Activated CD8-positive, alpha-beta memory T cell treated with anti-CD3 and anti-CD28 coated beads for 24 hours (primary cell): ENCODE data around the gene BCAS3.
"Not testable (repeated sequence)": the region's sequence is repeated elsewhere in the genome, so short reads cannot be mapped to it uniquely, and the experiment has no call there.

Experiments used
- DNase-seq: peaks from one replicate; pipeline ENCODE4 v3.0.0-alpha.2; 2020

The BCAS3 gene

GRCh38 chr17:61136296-61136695 lies 458.6 kb downstream of the BCAS3 start:
- DNase-seq = no peak

GRCh38 chr17:61139219-61139618 lies 461.6 kb downstream of the BCAS3 start:
- DNase-seq = peak; percentile 64

- no peak for DNase-seq
Measured at GRCh38 chr17:61140081-61140786, 462.6 kb downstream of the BCAS3 start.

- no peak for DNase-seq
Measured at GRCh38 chr17:61143026-61143425, 465.4 kb downstream of the BCAS3 start.

GRCh38 chr17:61144137-61144536 lies 466.5 kb downstream of the BCAS3 start:
- DNase-seq = no peak

- DNase-seq = no peak
Measured at GRCh38 chr17:61144617-61145564, 467.2 kb downstream of the BCAS3 start.

GRCh38 chr17:61146833-61147232 lies 469.2 kb downstream of the BCAS3 start:
- not testable (repeated sequence) for DNase-seq

- no peak for DNase-seq
Measured at GRCh38 chr17:61149106-61149825, 471.6 kb downstream of the BCAS3 start.

GRCh38 chr17:61149862-61150362 lies 472.3 kb downstream of the BCAS3 start:
- DNase-seq = no peak

GRCh38 chr17:61150686-61151299 lies 473.1 kb downstream of the BCAS3 start:
- DNase-seq = no peak

- DNase-seq = no peak
Measured at GRCh38 chr17:61152898-61153297, 475.2 kb downstream of the BCAS3 start.

GRCh38 chr17:61155590-61156237 lies 478.1 kb downstream of the BCAS3 start:
- DNase-seq = no peak

- DNase-seq = no peak
Measured at GRCh38 chr17:61157246-61157886, 479.7 kb downstream of the BCAS3 start.

- DNase-seq = no peak
Measured at GRCh38 chr17:61158376-61158775, 480.7 kb downstream of the BCAS3 start.

- DNase-seq = no peak
Measured at GRCh38 chr17:61159221-61159814, 481.7 kb downstream of the BCAS3 start.

GRCh38 chr17:61160204-61160603 lies 482.6 kb downstream of the BCAS3 start:
- no peak for DNase-seq

- DNase-seq = no peak
Measured at GRCh38 chr17:61160789-61161445, 483.3 kb downstream of the BCAS3 start.

GRCh38 chr17:61161615-61162134 lies 484.0 kb downstream of the BCAS3 start:
- no peak for DNase-seq

- DNase-seq = no peak
Measured at GRCh38 chr17:61164517-61164916, 486.9 kb downstream of the BCAS3 start.

GRCh38 chr17:61167075-61167474 lies 489.4 kb downstream of the BCAS3 start:
- no peak for DNase-seq
